ENCODE results near the gene CSNK2A3. TPM values are rescaled to one million over a fixed set of nuclear protein-coding genes. Genes with fewer than 3 reads are reported as not detected.

CSNK2A3 gene
- total RNA-seq, 2 experiments from 2014 or later = 0.63 to 0.82 TPM

- Histone ChIP-seq H3K4me2 (ENCODE audit: low read length) (no peak overlapping the region), H4K20me1 (ENCODE audit: insufficient read depth, low read length) (no peaks in the 10 kb centered on the region), H3K9me3 (ENCODE audit: low read length) (no peaks in the 10 kb centered on the region), H2AFZ (ENCODE audit: low read length) (no peak overlapping the region), H3K4me3 (ENCODE audit: low read depth, low read length, poor library complexity, severe bottlenecking) (no peak overlapping the region), H3K9me2 (ENCODE audit: insufficient read depth, low read length) (no peaks in the 10 kb centered on the region), H3K79me2 (ENCODE audit: insufficient read depth, low read depth, low read length) (no peaks in the 10 kb centered on the region), H3K27ac (ENCODE audit: low read depth, low read length, poor library complexity, severe bottlenecking) (no peak overlapping the region), H3K4me1 (ENCODE audit: insufficient read depth, low read length, poor library complexity, severe bottlenecking) (no peaks in the 10 kb centered on the region), H3K36me3 (ENCODE audit: insufficient read depth, low read length) (no peaks in the 10 kb centered on the region)
- intact Hi-C loops (cut with micrococcal nuclease; ENCODE audit: unreplicated experiment) = no loop called here
- no peak for TF ChIP-seq EZH2phosphoT487 (IDR thresholded peaks at IDR 0.05; ENCODE audit: borderline replicate concordance, low read depth, low read length)
- ChIA-PET CTCF (ENCODE audit: unreplicated experiment) (no interaction called here), POLR2A (no interaction called here)
- no TSS peak for BruUV-seq (replicated peaks)
- DNase-seq (ENCODE audit: low spot score) = no peak
Measured at GRCh38 chr11:11309906-11310305, 43.1 kb downstream of the CSNK2A3 start.

GRCh38 chr11:11308249-11308648, 44.8 kb downstream of the CSNK2A3 start:
- CTCF ChIA-PET (ENCODE audit: unreplicated experiment) = interaction anchor here (0.5 kb wide), 1 partner anchor 37 kb away, joined by 3 read pairs; no protein-coding TSS in a partner anchor
- H3K4me3 ChIP-seq (ENCODE audit: low read depth, low read length, poor library complexity, severe bottlenecking) = no peak overlapping the region
- BruUV-seq (replicated peaks) = no TSS peak

DNA sequence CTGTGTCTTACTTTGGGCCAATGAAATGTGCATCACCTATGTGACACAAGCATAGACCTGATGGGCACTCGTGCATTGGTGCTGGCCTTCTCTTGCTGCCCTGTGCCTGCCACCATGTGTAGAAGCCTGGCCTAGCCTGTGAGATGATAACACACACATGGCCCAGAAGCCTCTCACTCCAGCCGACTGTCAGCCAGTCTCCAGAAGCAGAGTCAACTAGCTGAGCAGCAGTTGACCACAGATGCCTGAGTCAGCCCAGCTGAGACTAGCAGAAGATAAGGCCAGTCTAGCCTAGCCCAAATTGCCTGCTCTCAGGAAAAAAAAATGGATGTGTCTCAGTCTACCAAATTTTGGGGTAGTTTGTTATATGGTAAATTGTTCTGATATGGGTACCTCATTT, 46.2 kb downstream of the CSNK2A3 start:
- intact Hi-C loops (cut with micrococcal nuclease; ENCODE audit: unreplicated experiment) = no loop called here
- Histone ChIP-seq H3K27ac (ENCODE audit: low read depth, low read length, poor library complexity, severe bottlenecking) (no peak overlapping the region), H3K4me3 (ENCODE audit: low read depth, low read length, poor library complexity, severe bottlenecking) (no peak overlapping the region), H3K36me3 (ENCODE audit: insufficient read depth, low read length) (no peaks in the 10 kb centered on the region), H3K4me2 (ENCODE audit: low read length) (no peak overlapping the region), H4K20me1 (ENCODE audit: insufficient read depth, low read length) (no peaks in the 10 kb centered on the region), H3K4me1 (ENCODE audit: insufficient read depth, low read length, poor library complexity, severe bottlenecking) (no peaks in the 10 kb centered on the region), H3K9me3 (ENCODE audit: low read length) (no peaks in the 10 kb centered on the region), H3K9me2 (ENCODE audit: insufficient read depth, low read length) (no peaks in the 10 kb centered on the region), H3K79me2 (ENCODE audit: insufficient read depth, low read depth, low read length) (no peaks in the 10 kb centered on the region), H2AFZ (ENCODE audit: low read length) (no peak overlapping the region)
- no peak for DNase-seq (ENCODE audit: low spot score)
- POLR2A ChIA-PET = no interaction called here
- TF ChIP-seq, protein P1, sequence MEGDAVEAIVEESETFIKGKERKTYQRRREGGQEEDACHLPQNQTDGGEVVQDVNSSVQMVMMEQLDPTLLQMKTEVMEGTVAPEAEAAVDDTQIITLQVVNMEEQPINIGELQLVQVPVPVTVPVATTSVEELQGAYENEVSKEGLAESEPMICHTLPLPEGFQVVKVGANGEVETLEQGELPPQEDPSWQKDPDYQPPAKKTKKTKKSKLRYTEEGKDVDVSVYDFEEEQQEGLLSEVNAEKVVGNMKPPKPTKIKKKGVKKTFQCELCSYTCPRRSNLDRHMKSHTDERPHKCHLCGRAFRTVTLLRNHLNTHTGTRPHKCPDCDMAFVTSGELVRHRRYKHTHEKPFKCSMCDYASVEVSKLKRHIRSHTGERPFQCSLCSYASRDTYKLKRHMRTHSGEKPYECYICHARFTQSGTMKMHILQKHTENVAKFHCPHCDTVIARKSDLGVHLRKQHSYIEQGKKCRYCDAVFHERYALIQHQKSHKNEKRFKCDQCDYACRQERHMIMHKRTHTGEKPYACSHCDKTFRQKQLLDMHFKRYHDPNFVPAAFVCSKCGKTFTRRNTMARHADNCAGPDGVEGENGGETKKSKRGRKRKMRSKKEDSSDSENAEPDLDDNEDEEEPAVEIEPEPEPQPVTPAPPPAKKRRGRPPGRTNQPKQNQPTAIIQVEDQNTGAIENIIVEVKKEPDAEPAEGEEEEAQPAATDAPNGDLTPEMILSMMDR (conservative IDR thresholded peaks at IDR 0.05; ENCODE audit: low read length) = no peak
- TF ChIP-seq EZH2phosphoT487 (IDR thresholded peaks at IDR 0.05; ENCODE audit: borderline replicate concordance, low read depth, low read length) = no peak
- BruUV-seq (replicated peaks) = no TSS peak
- CTCF ChIA-PET (ENCODE audit: unreplicated experiment) = no interaction called here

More at GRCh38 chr11:11308249-11308648, 44.8 kb downstream of the CSNK2A3 start:
- Histone ChIP-seq H3K4me1 (ENCODE audit: insufficient read depth, low read length, poor library complexity, severe bottlenecking) (no peaks in the 10 kb centered on the region), H3K9me2 (ENCODE audit: insufficient read depth, low read length) (no peaks in the 10 kb centered on the region), H3K27ac (ENCODE audit: low read depth, low read length, poor library complexity, severe bottlenecking) (no peak overlapping the region), H3K36me3 (ENCODE audit: insufficient read depth, low read length) (no peaks in the 10 kb centered on the region), H2AFZ (ENCODE audit: low read length) (no peak overlapping the region), H3K9me3 (ENCODE audit: low read length) (no peaks in the 10 kb centered on the region), H3K4me2 (ENCODE audit: low read length) (no peak overlapping the region), H4K20me1 (ENCODE audit: insufficient read depth, low read length) (no peaks in the 10 kb centered on the region), H3K79me2 (ENCODE audit: insufficient read depth, low read depth, low read length) (no peaks in the 10 kb centered on the region)
- TF ChIP-seq, protein P1 (conservative IDR thresholded peaks at IDR 0.05; ENCODE audit: low read length) = no peak
- TF ChIP-seq EZH2phosphoT487 (IDR thresholded peaks at IDR 0.05; ENCODE audit: borderline replicate concordance, low read depth, low read length) = no peak
- no peak for DNase-seq (ENCODE audit: low spot score)
- POLR2A ChIA-PET = no interaction called here
- intact Hi-C loops (cut with micrococcal nuclease; ENCODE audit: unreplicated experiment) = no loop called here
